Nephron (organoid): ENCODE measurements around the gene SP9.
A peak's percentile ranks its signal among the peaks of the same experiment; 100 is the strongest.

ENCODE experiments used
- H3K27ac Mint-ChIP-seq, 3 experiments: 2 replicates each; pipeline ENCODE4 v1.8.0; 2020; ENCODE audit warnings: mixed read lengths in 3 of 3, mild to moderate bottlenecking in 2 of 3, moderate library complexity in 1 of 3
- H3K27me3 Mint-ChIP-seq: 2 replicates; pipeline ENCODE4 v1.8.0; 2021; ENCODE audit warnings: low read depth, mild to moderate bottlenecking, moderate library complexity, mixed read lengths
- H3K36me3 Mint-ChIP-seq: 2 replicates; pipeline ENCODE4 v1.8.0; 2020; ENCODE audit warnings: low read depth, mixed read lengths
- H3K4me1 Mint-ChIP-seq: 2 replicates; pipeline ENCODE4 v1.8.0; 2020; ENCODE audit warnings: mixed read lengths
- H3K4me3 Mint-ChIP-seq, 3 experiments: 2 replicates each; pipeline ENCODE4 v1.8.0; 2020; ENCODE audit warnings: mild to moderate bottlenecking in 3 of 3, mixed read lengths in 3 of 3, moderate library complexity in 2 of 3
- H3K9me3 Mint-ChIP-seq: 2 replicates; pipeline ENCODE4 v1.8.0; 2020; ENCODE audit warnings: mixed read lengths
- CTCF ChIP-seq, 3 experiments: fragments of 200-600 bp; sonication (generic); IDR thresholded peaks; one replicate each; pipeline ENCODE4 v1.5.0; 2021; ENCODE audit warnings: antibody characterized with exemption in 3 of 3; ENCODE audit not compliant: unreplicated experiment in 3 of 3

The SP9 gene

GRCh38 chr2:174343343-174343622 is 8.5 kb downstream of the SP9 start:
- peaks cover 82% of the 10 kb centered on the region for H3K27me3 Mint-ChIP-seq
- no peak overlapping the region for H3K27ac Mint-ChIP-seq
- peaks cover 27% of the 10 kb centered on the region for H3K4me1 Mint-ChIP-seq
- H3K4me3 Mint-ChIP-seq = peak overlapping the region; percentile 31 to 59 (median 50)
- H3K36me3 Mint-ChIP-seq = peaks cover 10% of the 10 kb centered on the region
- no peak for TF ChIP-seq CTCF (IDR thresholded peaks at IDR 0.05; ENCODE audit: unreplicated experiment in 3 of 3)
- peaks cover 4% of the 10 kb centered on the region for H3K9me3 Mint-ChIP-seq

- Mint-ChIP-seq H3K4me3 (peak overlapping the region; percentile 4 to 59 (median 31)), H3K9me3 (peaks cover 4% of the 10 kb centered on the region), H3K4me1 (peaks cover 27% of the 10 kb centered on the region), H3K27me3 (peaks cover 76% of the 10 kb centered on the region), H3K36me3 (peaks cover 15% of the 10 kb centered on the region), H3K27ac (no peak overlapping the region)
- no peak for TF ChIP-seq CTCF (IDR thresholded peaks at IDR 0.05; ENCODE audit: unreplicated experiment in 3 of 3)
Observed at GRCh38 chr2:174343623-174344455, 9.1 kb downstream of the SP9 start.

GRCh38 chr2:174344716-174345461 is 10.1 kb downstream of the SP9 start:
- Mint-ChIP-seq H3K36me3 (peaks cover 17% of the 10 kb centered on the region), H3K27ac (no peak overlapping the region), H3K4me1 (peaks cover 27% of the 10 kb centered on the region), H3K27me3 (peaks cover 66% of the 10 kb centered on the region), H3K4me3 (no peak overlapping the region), H3K9me3 (peaks cover 4% of the 10 kb centered on the region)
- peak; percentile 35 to 62 (median 36) for TF ChIP-seq CTCF (IDR thresholded peaks at IDR 0.05; ENCODE audit: unreplicated experiment in 3 of 3)

GRCh38 chr2:174350018-174350417 is 15.3 kb downstream of the SP9 start:
- TF ChIP-seq CTCF (IDR thresholded peaks at IDR 0.05; ENCODE audit: unreplicated experiment in 3 of 3) = peak; percentile 32 to 47 (median 35)
- Mint-ChIP-seq H3K4me3 (no peak overlapping the region), H3K9me3 (no peaks in the 10 kb centered on the region), H3K27me3 (peaks cover 19% of the 10 kb centered on the region), H3K36me3 (peaks cover 17% of the 10 kb centered on the region), H3K27ac (no peak overlapping the region), H3K4me1 (no peaks in the 10 kb centered on the region)

- Mint-ChIP-seq H3K9me3 (no peaks in the 10 kb centered on the region), H3K27ac (no peak overlapping the region), H3K36me3 (peaks cover 19% of the 10 kb centered on the region), H3K4me1 (no peaks in the 10 kb centered on the region), H3K27me3 (peaks cover 12% of the 10 kb centered on the region), H3K4me3 (no peak overlapping the region)
- TF ChIP-seq CTCF (IDR thresholded peaks at IDR 0.05; ENCODE audit: unreplicated experiment in 3 of 3) = no peak
Observed at GRCh38 chr2:174350593-174351181, 15.9 kb downstream of the SP9 start.
